GM18907 (cell line): ENCODE data around the gene EPHA1.
"Not testable (repeated sequence)": the region's sequence is repeated elsewhere in the genome, so short reads cannot be mapped to it uniquely, and the experiment has no call there.

Experiments
- ATAC-seq: cut with Tn5 transposase; IDR thresholded peaks from one replicate; pipeline ENCODE4 v1.9.1; 2021; ENCODE audit warnings: mild to moderate bottlenecking, moderate library complexity; ENCODE audit not compliant: unreplicated experiment

The EPHA1 gene

GRCh38 chr7:143431109-143431508, 22.5 kb upstream of the EPHA1 start:
- no peak for ATAC-seq

GRCh38 chr7:143429770-143430698, 21.4 kb upstream of the EPHA1 start:
- ATAC-seq, result no peak

GRCh38 chr7:143426479-143427142, 18.0 kb upstream of the EPHA1 start:
- ATAC-seq, result no peak

- not testable (repeated sequence) for ATAC-seq
Measured at GRCh38 chr7:143424476-143424875, 15.8 kb upstream of the EPHA1 start.

- ATAC-seq, result no peak
Measured at GRCh38 chr7:143422033-143422432, 13.4 kb upstream of the EPHA1 start.

GRCh38 chr7:143420624-143421023, 12.0 kb upstream of the EPHA1 start:
- ATAC-seq, result not testable (repeated sequence)

- no peak for ATAC-seq
Measured at GRCh38 chr7:143419880-143420279, 11.2 kb upstream of the EPHA1 start.

- no peak for ATAC-seq
Measured at GRCh38 chr7:143418681-143419458, 10.2 kb upstream of the EPHA1 start.

- no peak for ATAC-seq
Measured at GRCh38 chr7:143417734-143418383, 9.2 kb upstream of the EPHA1 start.

- ATAC-seq, result no peak
Measured at GRCh38 chr7:143416565-143417149, 8.0 kb upstream of the EPHA1 start.

- ATAC-seq, result no peak
Measured at GRCh38 chr7:143415742-143416397, 7.2 kb upstream of the EPHA1 start.

- not testable (repeated sequence) for ATAC-seq
Measured at GRCh38 chr7:143415209-143415608, 6.6 kb upstream of the EPHA1 start.

GRCh38 chr7:143413123-143413522, 4.5 kb upstream of the EPHA1 start:
- no peak for ATAC-seq

GRCh38 chr7:143411976-143412708, 3.5 kb upstream of the EPHA1 start:
- ATAC-seq, result no peak

GRCh38 chr7:143410521-143411004, 1.9 kb upstream of the EPHA1 start:
- no peak for ATAC-seq

- no peak for ATAC-seq
Measured at GRCh38 chr7:143408252-143408685, 387 bp downstream of the EPHA1 start.

- ATAC-seq, result no peak
Measured at GRCh38 chr7:143407287-143408251, 1.1 kb downstream of the EPHA1 start.

GRCh38 chr7:143406002-143406357, 2.7 kb downstream of the EPHA1 start:
- ATAC-seq, result no peak
